ENCODE measurements around the gene TMEM191C.
"Not testable (repeated sequence)": the region's sequence is repeated elsewhere in the genome, so short reads cannot be mapped to it uniquely, and the experiment has no call there.

DNA sequence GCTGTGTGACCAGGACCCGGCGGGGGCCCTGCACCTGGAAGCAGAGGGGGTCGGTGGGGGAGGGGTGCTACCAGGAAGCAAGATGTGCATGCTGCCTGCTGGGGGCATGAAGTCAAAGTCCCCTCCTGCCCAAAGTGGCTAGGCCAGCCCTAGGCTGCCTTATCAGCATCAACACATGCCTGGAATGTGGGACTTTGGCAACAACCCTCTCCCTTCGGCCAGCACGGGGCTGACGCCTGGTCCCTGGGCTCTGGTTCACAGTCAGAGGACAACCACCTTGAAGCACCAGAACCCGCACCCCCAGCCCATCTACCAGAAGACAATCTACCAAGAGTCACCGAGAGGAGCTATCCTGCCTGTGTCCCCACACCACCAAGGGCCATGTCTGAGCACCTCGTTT lies 43.2 kb downstream of the TMEM191C start:
- TF ChIP-seq, protein P1, sequence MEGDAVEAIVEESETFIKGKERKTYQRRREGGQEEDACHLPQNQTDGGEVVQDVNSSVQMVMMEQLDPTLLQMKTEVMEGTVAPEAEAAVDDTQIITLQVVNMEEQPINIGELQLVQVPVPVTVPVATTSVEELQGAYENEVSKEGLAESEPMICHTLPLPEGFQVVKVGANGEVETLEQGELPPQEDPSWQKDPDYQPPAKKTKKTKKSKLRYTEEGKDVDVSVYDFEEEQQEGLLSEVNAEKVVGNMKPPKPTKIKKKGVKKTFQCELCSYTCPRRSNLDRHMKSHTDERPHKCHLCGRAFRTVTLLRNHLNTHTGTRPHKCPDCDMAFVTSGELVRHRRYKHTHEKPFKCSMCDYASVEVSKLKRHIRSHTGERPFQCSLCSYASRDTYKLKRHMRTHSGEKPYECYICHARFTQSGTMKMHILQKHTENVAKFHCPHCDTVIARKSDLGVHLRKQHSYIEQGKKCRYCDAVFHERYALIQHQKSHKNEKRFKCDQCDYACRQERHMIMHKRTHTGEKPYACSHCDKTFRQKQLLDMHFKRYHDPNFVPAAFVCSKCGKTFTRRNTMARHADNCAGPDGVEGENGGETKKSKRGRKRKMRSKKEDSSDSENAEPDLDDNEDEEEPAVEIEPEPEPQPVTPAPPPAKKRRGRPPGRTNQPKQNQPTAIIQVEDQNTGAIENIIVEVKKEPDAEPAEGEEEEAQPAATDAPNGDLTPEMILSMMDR (IDR thresholded peaks at IDR 0.05; ENCODE audit: control extremely low read depth in 1 of 3, insufficient read depth in 1 of 3, low read depth in 1 of 3, low read length in 3 of 3): not testable (repeated sequence)
- not testable (repeated sequence) for TF ChIP-seq POLR2A (IDR thresholded peaks at IDR 0.05; ENCODE audit: control extremely low read depth in 1 of 2, low read depth in 2 of 2, low read length in 2 of 2); JUND (IDR thresholded peaks at IDR 0.05; ENCODE audit: low read length); HDAC2 (IDR thresholded peaks at IDR 0.05; ENCODE audit: borderline replicate concordance in 1 of 2, low read depth in 2 of 2, low read length in 2 of 2); SRF (IDR thresholded peaks at IDR 0.05; ENCODE audit: low read depth, low read length); CHD2 (IDR thresholded peaks at IDR 0.05; ENCODE audit: low read length); RAD21 (IDR thresholded peaks at IDR 0.05 in 1 of 2, conservative IDR thresholded peaks at IDR 0.05 in 1 of 2; ENCODE audit: low read depth in 2 of 2, low read length in 2 of 2); TAF1 (IDR thresholded peaks at IDR 0.05; ENCODE audit: low read depth, low read length); EP300 (IDR thresholded peaks at IDR 0.05; ENCODE audit: borderline replicate concordance in 1 of 2, low read depth in 2 of 2, low read length in 2 of 2); ASH2L (IDR thresholded peaks at IDR 0.05; ENCODE audit: low read length)
